GM10266 (cell line): Measurements from ENCODE around the gene CSNK2B.

Source experiments
- DNase-seq: peaks from one replicate; pipeline ENCODE4 v3.0.0; 2012; ENCODE audit errors: extremely low spot score
- TF ChIP-seq, protein P1 (sequence below): IDR thresholded peaks from 2 replicates; pipeline ENCODE4 v1.5.1; 2012; ENCODE audit warnings: mild to moderate bottlenecking, low read depth; ENCODE audit not compliant: control insufficient read depth, insufficient read depth; ENCODE audit errors: missing control alignments

CSNK2B gene

GRCh38 chr6:31665501-31666336 is at the start of gene CSNK2B:
TSS of gene CSNK2B (plus strand) at chr6:31666080. CDS start at chr6:31666832, 752 bp downstream.
- TF ChIP-seq, protein P1, sequence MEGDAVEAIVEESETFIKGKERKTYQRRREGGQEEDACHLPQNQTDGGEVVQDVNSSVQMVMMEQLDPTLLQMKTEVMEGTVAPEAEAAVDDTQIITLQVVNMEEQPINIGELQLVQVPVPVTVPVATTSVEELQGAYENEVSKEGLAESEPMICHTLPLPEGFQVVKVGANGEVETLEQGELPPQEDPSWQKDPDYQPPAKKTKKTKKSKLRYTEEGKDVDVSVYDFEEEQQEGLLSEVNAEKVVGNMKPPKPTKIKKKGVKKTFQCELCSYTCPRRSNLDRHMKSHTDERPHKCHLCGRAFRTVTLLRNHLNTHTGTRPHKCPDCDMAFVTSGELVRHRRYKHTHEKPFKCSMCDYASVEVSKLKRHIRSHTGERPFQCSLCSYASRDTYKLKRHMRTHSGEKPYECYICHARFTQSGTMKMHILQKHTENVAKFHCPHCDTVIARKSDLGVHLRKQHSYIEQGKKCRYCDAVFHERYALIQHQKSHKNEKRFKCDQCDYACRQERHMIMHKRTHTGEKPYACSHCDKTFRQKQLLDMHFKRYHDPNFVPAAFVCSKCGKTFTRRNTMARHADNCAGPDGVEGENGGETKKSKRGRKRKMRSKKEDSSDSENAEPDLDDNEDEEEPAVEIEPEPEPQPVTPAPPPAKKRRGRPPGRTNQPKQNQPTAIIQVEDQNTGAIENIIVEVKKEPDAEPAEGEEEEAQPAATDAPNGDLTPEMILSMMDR, result no peak
- DNase-seq, result peak; percentile 95

DNA sequence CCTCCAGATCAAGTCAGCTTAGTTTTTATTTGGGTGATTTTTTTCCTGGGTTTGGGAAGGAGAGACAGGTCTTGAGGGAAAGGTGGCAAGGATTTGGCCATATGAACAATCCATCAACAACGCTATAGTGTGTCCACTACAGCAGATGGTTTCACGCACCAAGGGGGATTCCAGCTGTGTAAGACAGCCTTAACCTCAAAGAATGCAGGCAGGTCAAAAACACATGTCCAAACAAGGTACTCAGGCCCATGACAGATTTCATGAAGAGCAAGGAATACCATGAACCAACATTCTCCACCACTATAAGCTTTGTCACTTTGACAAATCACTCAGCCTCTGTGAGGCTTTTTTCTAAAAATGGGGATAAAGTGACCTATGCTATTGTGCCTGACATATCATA is 48.9 kb upstream of the CSNK2B start:
- DNase-seq, result no peak
- TF ChIP-seq, protein P1, result no peak

DNA sequence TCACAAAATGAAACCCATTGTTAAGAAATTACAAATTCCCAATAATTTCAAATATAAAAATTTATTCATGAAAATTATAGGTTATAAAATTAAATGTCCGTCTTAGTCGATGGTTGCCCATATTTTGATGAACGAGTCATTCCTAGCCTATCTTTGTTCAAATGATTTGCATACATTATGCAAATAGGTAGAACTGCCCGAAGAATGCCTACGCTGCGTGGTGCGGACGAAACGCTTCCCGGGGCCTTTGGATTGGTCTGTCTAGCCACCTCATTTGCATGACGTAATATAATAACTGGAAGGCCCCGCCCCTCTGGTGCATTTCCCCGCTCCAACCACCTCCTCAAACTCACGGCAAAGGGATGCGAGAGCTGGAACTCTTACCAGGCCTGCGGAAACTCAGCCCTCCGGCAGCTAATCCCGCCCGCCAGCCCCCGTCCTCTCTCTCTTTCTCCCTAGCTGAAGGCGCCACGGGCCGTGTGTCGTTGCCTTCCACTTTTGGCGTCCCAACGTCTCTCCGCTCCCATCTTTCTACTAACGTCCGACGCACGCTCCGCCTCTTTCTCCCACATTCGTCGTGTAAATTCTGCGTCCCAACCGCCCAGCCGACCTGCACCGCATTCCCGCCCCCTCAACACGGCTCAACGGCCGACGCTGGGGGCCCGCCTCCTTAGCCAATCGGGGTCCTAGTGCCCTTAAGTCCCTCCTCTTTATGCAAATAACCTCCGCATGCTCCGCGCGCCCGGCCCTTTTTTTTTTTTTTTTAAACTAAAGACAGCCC is 45.9 kb upstream of the CSNK2B start:
- TF ChIP-seq, protein P1, result no peak
- peak; percentile 87 for DNase-seq

GRCh38 chr6:31620586-31621319 is 45.1 kb upstream of the CSNK2B start, which contains the start of gene PRRC2A:
TSS of gene PRRC2A (plus strand) at chr6:31620715. CDS start at chr6:31622790, 2,075 bp downstream.
- peak; percentile 99 for DNase-seq
- TF ChIP-seq, protein P1, result no peak

DNA sequence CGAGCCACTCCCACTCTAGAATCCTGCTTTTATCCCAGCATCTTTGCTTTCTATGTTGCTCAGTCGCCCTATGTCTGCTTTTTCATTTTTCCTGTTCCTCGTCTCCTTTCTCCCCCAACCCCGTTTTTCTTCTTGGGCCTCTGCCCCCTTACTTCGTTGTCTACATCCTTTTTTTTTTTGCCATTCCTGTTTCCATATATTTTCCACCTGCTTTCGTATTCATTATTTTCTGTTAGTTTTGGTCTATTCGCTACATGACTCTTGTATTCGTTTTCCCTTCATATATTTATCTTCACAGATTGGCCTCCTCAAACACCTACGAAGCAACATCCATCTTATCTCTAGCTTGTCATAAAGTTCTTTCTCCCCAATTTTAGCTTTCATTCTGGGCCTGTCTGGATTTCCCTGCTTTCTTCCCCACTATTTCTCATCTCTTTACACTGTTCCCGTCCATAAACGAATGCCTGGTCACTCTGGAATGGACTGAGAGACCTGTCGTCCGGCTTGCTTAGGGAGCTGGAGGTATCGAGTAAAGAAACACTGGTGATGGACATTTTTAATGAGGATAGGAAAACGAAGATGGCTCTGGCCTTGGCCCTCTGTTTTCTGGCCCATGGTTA is 44.5 kb upstream of the CSNK2B start:
- DNase-seq, result no peak
- TF ChIP-seq, protein P1, result no peak

DNA sequence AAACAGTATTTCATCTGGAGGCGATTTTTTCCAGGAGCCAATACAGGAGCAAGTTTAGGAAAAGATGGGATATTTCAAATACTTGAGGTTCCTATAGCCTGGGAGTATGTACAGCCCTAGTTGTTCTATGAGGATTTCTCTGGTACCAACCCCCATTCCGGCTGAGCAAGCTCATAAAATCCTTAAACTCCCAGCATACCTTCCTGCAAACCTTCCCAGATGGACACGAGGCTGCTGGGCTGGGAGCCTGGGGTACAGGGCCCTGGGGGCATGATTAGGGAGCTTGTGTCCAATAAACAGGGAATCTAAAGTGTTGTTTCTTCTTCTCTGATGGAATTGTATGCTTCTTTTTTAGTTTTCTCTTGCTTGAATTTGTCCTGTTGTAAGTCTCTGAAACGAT is 43.9 kb upstream of the CSNK2B start:
- DNase-seq, result no peak
- TF ChIP-seq, protein P1, result no peak
